HG03439 (cell line): ENCODE data around the gene PLCB1.
"Not testable (repeated sequence)": the region's sequence is repeated elsewhere in the genome, so short reads cannot be mapped to it uniquely, and the experiment has no call there.

Experiments
- ATAC-seq: cut with Tn5 transposase; IDR thresholded peaks from one replicate; pipeline ENCODE4 v1.9.1; 2021; ENCODE audit warnings: mild to moderate bottlenecking, moderate library complexity; ENCODE audit not compliant: unreplicated experiment

PLCB1 gene

GRCh38 chr20:8131598-8132483, at the start of gene PLCB1:
PLCB1 (plus strand) TSS chr20:8132266; CDS start chr20:8132652, 386 bp downstream.
- peak; percentile 71 for ATAC-seq

- no peak for ATAC-seq
Measured at GRCh38 chr20:8082989-8083388, 49.1 kb upstream of the PLCB1 start.

- ATAC-seq = no peak
Measured at GRCh38 chr20:8089668-8090067, 42.4 kb upstream of the PLCB1 start.

- no peak for ATAC-seq
Measured at GRCh38 chr20:8094415-8094818, 37.6 kb upstream of the PLCB1 start.

GRCh38 chr20:8094850-8095249, 37.2 kb upstream of the PLCB1 start:
- no peak for ATAC-seq

- no peak for ATAC-seq
Measured at GRCh38 chr20:8095648-8096572, 36.2 kb upstream of the PLCB1 start.

GRCh38 chr20:8097307-8097706, 34.8 kb upstream of the PLCB1 start:
- ATAC-seq = no peak

GRCh38 chr20:8104252-8104651, 27.8 kb upstream of the PLCB1 start:
- no peak for ATAC-seq

GRCh38 chr20:8114612-8115011, 17.5 kb upstream of the PLCB1 start:
- ATAC-seq = not testable (repeated sequence)

- no peak for ATAC-seq
Measured at GRCh38 chr20:8115436-8115835, 16.6 kb upstream of the PLCB1 start.

GRCh38 chr20:8116067-8116811, 15.8 kb upstream of the PLCB1 start:
- ATAC-seq = no peak

- no peak for ATAC-seq
Measured at GRCh38 chr20:8117636-8118035, 14.4 kb upstream of the PLCB1 start.

GRCh38 chr20:8118039-8118438, 14.0 kb upstream of the PLCB1 start:
- no peak for ATAC-seq

- no peak for ATAC-seq
Measured at GRCh38 chr20:8118760-8119159, 13.3 kb upstream of the PLCB1 start.

GRCh38 chr20:8121666-8122065, 10.4 kb upstream of the PLCB1 start:
- no peak for ATAC-seq

GRCh38 chr20:8124639-8125038, 7.4 kb upstream of the PLCB1 start:
- no peak for ATAC-seq

- no peak for ATAC-seq
Measured at GRCh38 chr20:8126181-8126580, 5.9 kb upstream of the PLCB1 start.

GRCh38 chr20:8126841-8127378, 5.2 kb upstream of the PLCB1 start:
- ATAC-seq = no peak

- peak; percentile 70 for ATAC-seq
Measured at GRCh38 chr20:8127553-8128255, 4.4 kb upstream of the PLCB1 start.
